ENCODE data around the gene MC4R.
"Not testable (repeated sequence)": the region's sequence is repeated elsewhere in the genome, so short reads cannot be mapped to it uniquely, and the experiment has no call there.

MC4R gene

GRCh38 chr18:60372596-60372995 is at the start of gene MC4R:
TSS of gene MC4R (minus strand) at chr18:60372775. CDS start at chr18:60372349, 426 bp downstream.
- Histone ChIP-seq H3K9ac (ENCODE audit: low read length) (no peak within 1 kb of the TSS), H3K9me2 (replicated peaks; ENCODE audit: insufficient read depth, low read length) (no peaks in the 10 kb centered on the region), H4K20me1 (ENCODE audit: low read depth, low read length) (no peaks in the 10 kb centered on the region), H3K27me3 (ENCODE audit: low read length) (no peaks in the 10 kb centered on the region; the same call in 1 of the 2 replicates), H3F3A (ENCODE audit: insufficient read depth) (no peaks in the 10 kb centered on the region), H3K4me3 (ENCODE audit: insufficient read depth, low read length, poor library complexity, severe bottlenecking) (no peak within 1 kb of the TSS), H2AFZ (ENCODE audit: low read depth, low read length, severe bottlenecking) (no peak within 1 kb of the TSS), H3K79me2 (ENCODE audit: insufficient read depth, low read length) (no peaks in the 10 kb centered on the region), H3K9me3 (ENCODE audit: insufficient read depth, low read length) (no peaks in the 10 kb centered on the region), H3K27ac (ENCODE audit: low read depth, low read length) (no peak within 1 kb of the TSS), H3K36me3 (ENCODE audit: low read length) (no peaks in the 10 kb centered on the region), H3K4me2 (ENCODE audit: low read depth, low read length, poor library complexity, severe bottlenecking) (no peak within 1 kb of the TSS)
- TF ChIP-seq CTCF (IDR thresholded peaks at IDR 0.05; ENCODE audit: insufficient read depth, low read length, poor library complexity, severe bottlenecking) (no peak), EZH2phosphoT487 (conservative IDR thresholded peaks at IDR 0.05; ENCODE audit: low read length) (no peak)

GRCh38 chr18:60422306-60422705 is 49.7 kb upstream of the MC4R start:
- H3K4me3 ChIP-seq (ENCODE audit: insufficient read depth, low read length, poor library complexity, severe bottlenecking); H4K20me1 ChIP-seq (ENCODE audit: low read depth, low read length); H3K27me3 ChIP-seq (ENCODE audit: low read length); H3K36me3 ChIP-seq (ENCODE audit: low read length); H3K4me2 ChIP-seq (ENCODE audit: low read depth, low read length, poor library complexity, severe bottlenecking); H3K9me3 ChIP-seq (ENCODE audit: insufficient read depth, low read length); H3K79me2 ChIP-seq (ENCODE audit: insufficient read depth, low read length); H2AFZ ChIP-seq (ENCODE audit: low read depth, low read length, severe bottlenecking); H3F3A ChIP-seq (ENCODE audit: insufficient read depth); H3K9ac ChIP-seq (ENCODE audit: low read length); H3K27ac ChIP-seq (ENCODE audit: low read depth, low read length); H3K9me2 ChIP-seq (replicated peaks; ENCODE audit: insufficient read depth, low read length): not testable (repeated sequence)

GRCh38 chr18:60421356-60422118 is 49.0 kb upstream of the MC4R start:
- no peak overlapping the region for H3K4me3 ChIP-seq (ENCODE audit: insufficient read depth, low read length, poor library complexity, severe bottlenecking)
- H3K79me2 ChIP-seq (ENCODE audit: insufficient read depth, low read length): no peaks in the 10 kb centered on the region
- no peaks in the 10 kb centered on the region for H3K36me3 ChIP-seq (ENCODE audit: low read length)
- no peak overlapping the region for H2AFZ ChIP-seq (ENCODE audit: low read depth, low read length, severe bottlenecking)
- H3K27me3 ChIP-seq (ENCODE audit: low read length): peaks cover 3% of the 10 kb centered on the region; the same call in 1 of the 2 replicates
- no peak overlapping the region for H3K9ac ChIP-seq (ENCODE audit: low read length)
- no peaks in the 10 kb centered on the region for H3K9me3 ChIP-seq (ENCODE audit: insufficient read depth, low read length)
- no peaks in the 10 kb centered on the region for H4K20me1 ChIP-seq (ENCODE audit: low read depth, low read length)
- H3K9me2 ChIP-seq (replicated peaks; ENCODE audit: insufficient read depth, low read length): no peaks in the 10 kb centered on the region
- TF ChIP-seq CTCF (IDR thresholded peaks at IDR 0.05; ENCODE audit: insufficient read depth, low read length, poor library complexity, severe bottlenecking) (no peak), EZH2phosphoT487 (conservative IDR thresholded peaks at IDR 0.05; ENCODE audit: low read length) (no peak)
- no peak overlapping the region for H3K4me2 ChIP-seq (ENCODE audit: low read depth, low read length, poor library complexity, severe bottlenecking)
- H3F3A ChIP-seq (ENCODE audit: insufficient read depth): no peaks in the 10 kb centered on the region
- no peak overlapping the region for H3K27ac ChIP-seq (ENCODE audit: low read depth, low read length)

GRCh38 chr18:60417946-60418345 is 45.4 kb upstream of the MC4R start:
- no peaks in the 10 kb centered on the region for H3K79me2 ChIP-seq (ENCODE audit: insufficient read depth, low read length)
- no peak overlapping the region for H3K4me2 ChIP-seq (ENCODE audit: low read depth, low read length, poor library complexity, severe bottlenecking)
- peaks cover 3% of the 10 kb centered on the region; the same call in 1 of the 2 replicates for H3K27me3 ChIP-seq (ENCODE audit: low read length)
- no peaks in the 10 kb centered on the region for H3F3A ChIP-seq (ENCODE audit: insufficient read depth)
- no peak overlapping the region for H3K27ac ChIP-seq (ENCODE audit: low read depth, low read length)
- no peak overlapping the region for H2AFZ ChIP-seq (ENCODE audit: low read depth, low read length, severe bottlenecking)
- H3K4me3 ChIP-seq (ENCODE audit: insufficient read depth, low read length, poor library complexity, severe bottlenecking): no peak overlapping the region
- H3K9ac ChIP-seq (ENCODE audit: low read length): no peak overlapping the region
- no peaks in the 10 kb centered on the region for H3K9me2 ChIP-seq (replicated peaks; ENCODE audit: insufficient read depth, low read length)
- H3K36me3 ChIP-seq (ENCODE audit: low read length): no peaks in the 10 kb centered on the region
- no peaks in the 10 kb centered on the region for H3K9me3 ChIP-seq (ENCODE audit: insufficient read depth, low read length)
- TF ChIP-seq CTCF (IDR thresholded peaks at IDR 0.05; ENCODE audit: insufficient read depth, low read length, poor library complexity, severe bottlenecking) (no peak), EZH2phosphoT487 (conservative IDR thresholded peaks at IDR 0.05; ENCODE audit: low read length) (no peak)
- no peaks in the 10 kb centered on the region for H4K20me1 ChIP-seq (ENCODE audit: low read depth, low read length)
